ENCODE measurements around the gene SOWAHA.

SOWAHA gene

GRCh38 chr5:132821350-132821749 lies 8.2 kb downstream of the SOWAHA start:
- TF ChIP-seq CTBP1 (IDR thresholded peaks at IDR 0.05; ENCODE audit: borderline replicate concordance) (no peak), FOXA1 (IDR thresholded peaks at IDR 0.05) (no peak), FOXM1 (IDR thresholded peaks at IDR 0.05; ENCODE audit: borderline replicate concordance) (no peak), ELF4 (IDR thresholded peaks at IDR 0.05) (no peak), LEF1 (IDR thresholded peaks at IDR 0.05; ENCODE audit: borderline replicate concordance) (no peak), L3MBTL2 (conservative IDR thresholded peaks at IDR 0.05) (no peak), SP1 (IDR thresholded peaks at IDR 0.05) (no peak), ARNT (IDR thresholded peaks at IDR 0.05) (no peak)
- DNase-seq (ENCODE audit: extremely low spot score), result no peak
- POLR2A ChIA-PET, result interaction anchor here (1.7 to 2.5 kb wide), 2 partner anchors 9 to 67 kb away, joined by 7 to 22 read pairs; partner anchors contain the start of gene SHROOM1
- CTCF ChIA-PET, result interaction anchor here (0.6 to 3.8 kb wide), 10 partner anchors 10 to 412 kb away, joined by 3 to 40 read pairs (median 7); partner anchors contain the start of genes CCNI2 and SHROOM1

DNA sequence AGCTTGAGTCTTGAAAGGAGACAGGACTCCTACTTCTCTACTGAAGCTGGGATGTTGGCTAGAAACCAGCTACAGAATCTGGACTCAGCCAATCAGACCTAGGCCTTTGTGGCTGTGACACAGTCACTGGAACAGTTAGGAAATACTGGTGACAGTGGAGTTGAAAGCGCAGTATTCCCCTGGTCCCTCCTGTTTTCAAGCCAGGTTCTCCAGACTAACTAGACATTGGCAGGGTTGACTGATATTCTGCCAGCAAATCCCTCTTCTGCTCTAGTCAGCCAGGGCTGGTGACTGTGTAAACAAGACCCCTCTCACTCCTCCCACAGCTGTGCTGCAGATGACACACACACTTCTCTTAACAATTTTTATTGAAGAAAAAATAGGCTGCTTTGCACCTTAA lies 8.7 kb downstream of the SOWAHA start:
- CTCF ChIA-PET, result interaction anchor here (0.6 to 3.8 kb wide), 4 partner anchors 10 to 105 kb away, joined by 5 to 40 read pairs (median 16); partner anchors contain the start of genes CCNI2 and SHROOM1
- POLR2A ChIA-PET, result interaction anchor here (2.5 kb wide), 1 partner anchor 9 kb away, joined by 22 read pairs; the partner anchor contains the start of gene SHROOM1
- no peak for DNase-seq (ENCODE audit: extremely low spot score)

GRCh38 chr5:132822650-132823480 lies 9.8 kb downstream of the SOWAHA start:
- ChIA-PET CTCF (no interaction called here), POLR2A (interaction anchor here (1.5 kb wide), 1 partner anchor 44 kb away, joined by 3 read pairs; the partner anchor contains the start of genes GDF9 and UQCRQ)
- no peak for DNase-seq (ENCODE audit: extremely low spot score)
- TF ChIP-seq PKNOX1 (IDR thresholded peaks at IDR 0.05), result no peak
- TF ChIP-seq ELF4 (IDR thresholded peaks at IDR 0.05), result no peak
- TF ChIP-seq L3MBTL2 (conservative IDR thresholded peaks at IDR 0.05), result no peak
- TF ChIP-seq FOXM1 (IDR thresholded peaks at IDR 0.05; ENCODE audit: borderline replicate concordance), result no peak
- TF ChIP-seq SP1 (IDR thresholded peaks at IDR 0.05), result no peak
- TF ChIP-seq CTBP1 (IDR thresholded peaks at IDR 0.05; ENCODE audit: borderline replicate concordance), result no peak
- TF ChIP-seq ZNF384 (IDR thresholded peaks at IDR 0.05), result no peak
- no peak for TF ChIP-seq FOXA1 (IDR thresholded peaks at IDR 0.05)
- TF ChIP-seq SUZ12 (IDR thresholded peaks at IDR 0.05), result no peak
- no peak for TF ChIP-seq NFRKB (IDR thresholded peaks at IDR 0.05)
- TF ChIP-seq ARNT (IDR thresholded peaks at IDR 0.05), result no peak
- TF ChIP-seq LEF1 (IDR thresholded peaks at IDR 0.05; ENCODE audit: borderline replicate concordance), result no peak
- no peak for TF ChIP-seq BHLHE40 (IDR thresholded peaks at IDR 0.05; ENCODE audit: borderline replicate concordance)
- TF ChIP-seq TARDBP (IDR thresholded peaks at IDR 0.05), result no peak
- TF ChIP-seq HDGF (IDR thresholded peaks at IDR 0.05; ENCODE audit: borderline replicate concordance), result no peak
- TF ChIP-seq FOXK2 (IDR thresholded peaks at IDR 0.05), result no peak

More for the DNA sequence above, 8.7 kb downstream of the SOWAHA start:
- TF ChIP-seq BHLHE40 (IDR thresholded peaks at IDR 0.05; ENCODE audit: borderline replicate concordance), result no peak
- TF ChIP-seq NFRKB (IDR thresholded peaks at IDR 0.05), result no peak
- TF ChIP-seq ELF4 (IDR thresholded peaks at IDR 0.05), result no peak
- no peak for TF ChIP-seq L3MBTL2 (conservative IDR thresholded peaks at IDR 0.05)
- TF ChIP-seq HDGF (IDR thresholded peaks at IDR 0.05; ENCODE audit: borderline replicate concordance), result no peak
- TF ChIP-seq PKNOX1 (IDR thresholded peaks at IDR 0.05), result no peak
- no peak for TF ChIP-seq CTBP1 (IDR thresholded peaks at IDR 0.05; ENCODE audit: borderline replicate concordance)
- TF ChIP-seq ARNT (IDR thresholded peaks at IDR 0.05), result no peak
- TF ChIP-seq TARDBP (IDR thresholded peaks at IDR 0.05), result no peak
- TF ChIP-seq FOXM1 (IDR thresholded peaks at IDR 0.05; ENCODE audit: borderline replicate concordance), result no peak
- no peak for TF ChIP-seq SUZ12 (IDR thresholded peaks at IDR 0.05)
- no peak for TF ChIP-seq ZNF384 (IDR thresholded peaks at IDR 0.05)
- TF ChIP-seq SP1 (IDR thresholded peaks at IDR 0.05), result no peak
- no peak for TF ChIP-seq FOXA1 (IDR thresholded peaks at IDR 0.05)
- no peak for TF ChIP-seq LEF1 (IDR thresholded peaks at IDR 0.05; ENCODE audit: borderline replicate concordance)
- TF ChIP-seq FOXK2 (IDR thresholded peaks at IDR 0.05), result no peak

- CTCF ChIA-PET, result no interaction called here
- no peak for DNase-seq (ENCODE audit: extremely low spot score)
- POLR2A ChIA-PET, result interaction anchor here (1.5 kb wide), 1 partner anchor 43 kb away, joined by 3 read pairs; the partner anchor contains the start of genes GDF9 and UQCRQ
- no peak for TF ChIP-seq HDGF (IDR thresholded peaks at IDR 0.05; ENCODE audit: borderline replicate concordance)
- no peak for TF ChIP-seq BHLHE40 (IDR thresholded peaks at IDR 0.05; ENCODE audit: borderline replicate concordance)
- TF ChIP-seq L3MBTL2 (conservative IDR thresholded peaks at IDR 0.05), result no peak
- no peak for TF ChIP-seq PKNOX1 (IDR thresholded peaks at IDR 0.05)
- TF ChIP-seq FOXM1 (IDR thresholded peaks at IDR 0.05; ENCODE audit: borderline replicate concordance), result no peak
- TF ChIP-seq LEF1 (IDR thresholded peaks at IDR 0.05; ENCODE audit: borderline replicate concordance), result no peak
- TF ChIP-seq SP1 (IDR thresholded peaks at IDR 0.05), result no peak
- TF ChIP-seq ARNT (IDR thresholded peaks at IDR 0.05), result no peak
Measured at GRCh38 chr5:132823481-132824050, 10.5 kb downstream of the SOWAHA start.

- no peak for DNase-seq (ENCODE audit: extremely low spot score)
- ChIA-PET POLR2A (interaction anchor here (1.5 kb wide), 1 partner anchor 42 kb away, joined by 3 read pairs; the partner anchor contains the start of genes GDF9 and UQCRQ), CTCF (no interaction called here)
- TF ChIP-seq SP1 (IDR thresholded peaks at IDR 0.05) (no peak), FOXK2 (IDR thresholded peaks at IDR 0.05) (no peak), ZNF384 (IDR thresholded peaks at IDR 0.05) (no peak), ARNT (IDR thresholded peaks at IDR 0.05) (no peak), ELF4 (IDR thresholded peaks at IDR 0.05) (no peak), SUZ12 (IDR thresholded peaks at IDR 0.05) (no peak), HDGF (IDR thresholded peaks at IDR 0.05; ENCODE audit: borderline replicate concordance) (no peak), CTBP1 (IDR thresholded peaks at IDR 0.05; ENCODE audit: borderline replicate concordance) (no peak), FOXA1 (IDR thresholded peaks at IDR 0.05) (no peak), L3MBTL2 (conservative IDR thresholded peaks at IDR 0.05) (no peak), PKNOX1 (IDR thresholded peaks at IDR 0.05) (no peak), LEF1 (IDR thresholded peaks at IDR 0.05; ENCODE audit: borderline replicate concordance) (no peak), BHLHE40 (IDR thresholded peaks at IDR 0.05; ENCODE audit: borderline replicate concordance) (no peak), TARDBP (IDR thresholded peaks at IDR 0.05) (no peak), NFRKB (IDR thresholded peaks at IDR 0.05) (no peak), FOXM1 (IDR thresholded peaks at IDR 0.05; ENCODE audit: borderline replicate concordance) (no peak)
Measured at GRCh38 chr5:132824426-132824825, 11.3 kb downstream of the SOWAHA start.
